Uterus (tissue), 2 donors: ENCODE measurements around the gene FTSJ3.
"Not testable (repeated sequence)": the region's sequence is repeated elsewhere in the genome, so short reads cannot be mapped to it uniquely, and the experiment has no call there.

ENCODE experiments used
- POLR2A ChIP-seq, 2 donors: fragments of 450-650 bp; IDR thresholded peaks; one replicate each; pipeline ENCODE4 v1.6.1; 2016; ENCODE audit warnings: antibody characterized with exemption in 2 of 2, mild to moderate bottlenecking in 1 of 2, moderate library complexity in 1 of 2
- TF ChIP-seq, protein P1 (sequence below), 4 experiments: fragments of 200-600 bp in 2 of 4; fragments of 450-650 bp in 2 of 4; sonication (generic) in 2 of 4; IDR thresholded peaks; one replicate each; pipeline ENCODE4 v1.5.1; 2016 to 2019; ENCODE audit warnings: antibody characterized with exemption in 4 of 4, mild to moderate bottlenecking in 2 of 4, moderate library complexity in 1 of 4

- TF ChIP-seq, protein P1, sequence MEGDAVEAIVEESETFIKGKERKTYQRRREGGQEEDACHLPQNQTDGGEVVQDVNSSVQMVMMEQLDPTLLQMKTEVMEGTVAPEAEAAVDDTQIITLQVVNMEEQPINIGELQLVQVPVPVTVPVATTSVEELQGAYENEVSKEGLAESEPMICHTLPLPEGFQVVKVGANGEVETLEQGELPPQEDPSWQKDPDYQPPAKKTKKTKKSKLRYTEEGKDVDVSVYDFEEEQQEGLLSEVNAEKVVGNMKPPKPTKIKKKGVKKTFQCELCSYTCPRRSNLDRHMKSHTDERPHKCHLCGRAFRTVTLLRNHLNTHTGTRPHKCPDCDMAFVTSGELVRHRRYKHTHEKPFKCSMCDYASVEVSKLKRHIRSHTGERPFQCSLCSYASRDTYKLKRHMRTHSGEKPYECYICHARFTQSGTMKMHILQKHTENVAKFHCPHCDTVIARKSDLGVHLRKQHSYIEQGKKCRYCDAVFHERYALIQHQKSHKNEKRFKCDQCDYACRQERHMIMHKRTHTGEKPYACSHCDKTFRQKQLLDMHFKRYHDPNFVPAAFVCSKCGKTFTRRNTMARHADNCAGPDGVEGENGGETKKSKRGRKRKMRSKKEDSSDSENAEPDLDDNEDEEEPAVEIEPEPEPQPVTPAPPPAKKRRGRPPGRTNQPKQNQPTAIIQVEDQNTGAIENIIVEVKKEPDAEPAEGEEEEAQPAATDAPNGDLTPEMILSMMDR (IDR thresholded peaks at IDR 0.05) = not testable (repeated sequence)
- not testable (repeated sequence) for TF ChIP-seq POLR2A (IDR thresholded peaks at IDR 0.05)
These were observed 29.0 kb upstream of the FTSJ3 start for GRCh38 chr17:63856425-63856824.
